ENCODE results near the gene ZBTB24. TPM values are rescaled to one million over a fixed set of nuclear protein-coding genes. Genes with fewer than 3 reads are reported as not detected.

The ZBTB24 gene
- total and polyA plus RNA-seq, 7 experiments from 2014 or later, result 6.9 to 26.6 (median 12.4) TPM

DNA sequence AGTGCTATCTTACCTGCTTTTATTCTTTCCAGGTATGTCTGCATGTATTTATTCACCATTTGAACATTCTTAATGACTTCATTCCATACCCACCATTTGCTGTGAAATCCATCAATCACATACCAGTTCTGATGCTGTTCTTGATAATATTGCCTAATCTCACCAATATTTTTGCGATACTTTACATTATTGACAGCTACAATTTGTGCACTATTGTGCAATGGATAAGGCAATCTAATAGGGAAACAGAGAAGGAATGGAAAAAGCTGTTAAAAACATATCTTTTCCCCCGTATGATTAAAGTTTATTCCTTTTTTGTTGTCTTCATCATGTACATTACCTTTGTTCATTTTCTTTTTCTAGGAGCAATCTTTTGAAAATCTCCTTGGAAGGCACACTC lies 23.3 kb upstream of the ZBTB24 start:
- CTCF ChIA-PET, result no interaction called here

DNA sequence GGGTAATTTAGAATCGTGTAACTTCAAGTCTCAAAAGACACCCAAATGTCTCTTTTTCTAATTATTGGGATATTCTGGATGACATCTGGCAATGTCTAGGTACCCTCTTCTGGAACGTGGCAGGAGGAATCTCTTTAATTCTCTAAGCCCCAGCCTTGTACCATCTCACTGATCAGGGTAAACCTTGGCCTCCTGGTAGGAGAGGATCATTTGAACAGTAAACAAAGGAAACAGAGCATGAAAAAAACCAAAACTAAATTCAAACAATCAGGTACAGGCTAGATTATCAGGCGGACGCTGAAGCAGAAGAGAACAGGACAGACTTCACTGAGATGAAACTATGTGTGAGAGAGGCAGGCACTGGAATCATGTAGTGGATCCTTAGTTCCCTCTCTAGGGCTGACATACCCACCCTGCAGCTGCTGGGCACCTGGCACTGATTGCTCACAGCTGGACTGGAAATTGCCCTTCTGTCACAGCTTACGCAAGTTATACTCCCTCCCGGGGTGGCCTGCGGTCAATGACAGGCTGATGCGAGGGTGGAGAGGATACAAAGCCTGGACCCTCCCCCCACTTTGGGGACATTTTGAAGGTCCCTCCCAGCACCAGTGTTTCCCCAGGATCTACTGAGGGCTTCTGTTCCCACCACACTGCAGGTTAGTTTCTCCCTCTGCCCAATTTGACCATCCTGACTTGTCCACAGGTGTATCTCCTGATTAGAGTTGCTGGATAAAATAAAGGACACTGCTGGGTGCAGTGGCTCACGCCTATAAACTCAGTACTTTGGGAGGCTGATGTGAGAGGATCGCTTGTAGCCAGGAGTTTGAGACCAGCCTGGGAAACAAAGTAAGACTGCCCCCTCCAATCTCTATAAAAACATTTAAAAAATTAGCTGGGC lies 20.6 kb upstream of the ZBTB24 start:
- Histone ChIP-seq H3K4me3 (ENCODE audit: low read length) (no peak overlapping the region), H3K27me3 (ENCODE audit: control insufficient read depth in 2 of 2, insufficient read depth in 2 of 2, low read length in 2 of 2) (no peaks in the 10 kb centered on the region), H3K9me3 (ENCODE audit: control insufficient read depth in 2 of 3, low read length in 3 of 3) (no peaks in the 10 kb centered on the region), H3K27ac (ENCODE audit: low read depth, low read length) (no peak overlapping the region), H3K4me1 (ENCODE audit: control insufficient read depth in 2 of 2, insufficient read depth in 2 of 2, low read length in 2 of 2) (no peaks in the 10 kb centered on the region), H3K36me3 (ENCODE audit: control insufficient read depth in 2 of 3, insufficient read depth in 3 of 3, low read length in 3 of 3) (no peaks in the 10 kb centered on the region)
- peaks cover 0 to 2% (median 0%) of the 10 kb centered on the region in 11 donors for H3K9me3 Mint-ChIP-seq
- ChIA-PET POLR2A (interaction anchor here (0.7 kb wide), 1 partner anchor 63 kb away, joined by 3 read pairs; the partner anchor contains the start of genes PPIL6 and SMPD2), CTCF (no interaction called here)
- no peak for DNase-seq
- peaks cover 0 to 9% (median 3%) of the 10 kb centered on the region in 5 donors for H3K36me3 Mint-ChIP-seq
- H3K27ac Mint-ChIP-seq, result no peak overlapping the region
- H3K4me1 Mint-ChIP-seq, result peaks cover 0 to 8% (median 5%) of the 10 kb centered on the region in 7 donors
- ATAC-seq, result no peak
- no peak overlapping the region for H3K4me3 Mint-ChIP-seq
- intact Hi-C loops (cut with micrococcal nuclease), result no loop called here
- H3K27me3 Mint-ChIP-seq, result peaks cover 0 to 24% (median 0%) of the 10 kb centered on the region in 5 donors

More for the DNA sequence above, 23.3 kb upstream of the ZBTB24 start:
- H3K4me1 ChIP-seq (ENCODE audit: control insufficient read depth in 2 of 2, insufficient read depth in 2 of 2, low read length in 2 of 2), result peaks cover 0 to 2% of the 10 kb centered on the region in 2 donors
- no peaks in the 10 kb centered on the region for H3K9me3 ChIP-seq (ENCODE audit: control insufficient read depth in 2 of 3, low read length in 3 of 3)
- no peaks in the 10 kb centered on the region for H3K27me3 ChIP-seq (ENCODE audit: control insufficient read depth in 2 of 2, insufficient read depth in 2 of 2, low read length in 2 of 2)
- POLR2A ChIA-PET, result no interaction called here
- peaks cover 0 to 7% (median 4%) of the 10 kb centered on the region in 5 donors for H3K36me3 Mint-ChIP-seq
- H3K4me3 Mint-ChIP-seq, result no peak overlapping the region
- H3K27ac Mint-ChIP-seq, result no peak overlapping the region
- H3K9me3 Mint-ChIP-seq, result no peaks in the 10 kb centered on the region
- ATAC-seq (no peak), DNase-seq (no peak)
- H3K27ac ChIP-seq (ENCODE audit: low read depth, low read length), result no peak overlapping the region
- intact Hi-C loops (cut with micrococcal nuclease), result no loop called here
- peaks cover 0 to 16% (median 0%) of the 10 kb centered on the region in 5 donors for H3K27me3 Mint-ChIP-seq
- H3K4me3 ChIP-seq (ENCODE audit: low read length), result no peak overlapping the region
- H3K4me1 Mint-ChIP-seq, result peaks cover 0 to 8% (median 5%) of the 10 kb centered on the region in 7 donors
- H3K36me3 ChIP-seq (ENCODE audit: control insufficient read depth in 2 of 3, insufficient read depth in 3 of 3, low read length in 3 of 3), result no peaks in the 10 kb centered on the region

DNA sequence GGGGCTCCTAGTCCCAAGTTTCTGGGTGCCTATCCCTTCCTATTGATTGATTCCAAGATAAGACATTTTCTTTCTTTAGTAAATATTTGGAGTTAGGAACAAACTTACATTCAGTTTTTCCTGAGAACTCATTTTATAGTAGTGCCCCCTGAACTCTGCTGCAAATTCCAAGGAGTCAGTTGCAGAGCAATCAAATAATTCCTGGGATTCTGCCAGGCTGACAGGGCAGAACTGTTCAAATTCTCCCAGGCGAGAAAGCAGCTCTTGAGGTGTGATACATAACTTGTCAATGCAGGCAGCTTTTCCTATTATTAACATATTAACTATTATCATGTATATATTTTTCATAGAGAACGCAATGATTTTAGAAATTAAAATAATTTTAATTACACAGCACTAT lies 15.9 kb upstream of the ZBTB24 start:
- no peak overlapping the region for H3K27ac ChIP-seq (ENCODE audit: low read depth, low read length)
- H3K4me3 Mint-ChIP-seq, result no peak overlapping the region
- ChIA-PET CTCF (interaction anchor here (0.5 kb wide), 1 partner anchor 64 kb away, joined by 4 read pairs; no protein-coding TSS in a partner anchor), POLR2A (interaction anchor here (1.0 kb wide), 1 partner anchor 11 kb away, joined by 3 read pairs; no protein-coding TSS in a partner anchor)
- H3K27me3 Mint-ChIP-seq, result peaks cover 0 to 18% (median 0%) of the 10 kb centered on the region in 5 donors
- H3K36me3 Mint-ChIP-seq, result peaks cover 0 to 9% (median 2%) of the 10 kb centered on the region in 5 donors
- no peak for DNase-seq
- peaks cover 0 to 2% (median 0%) of the 10 kb centered on the region in 11 donors for H3K9me3 Mint-ChIP-seq
- no peaks in the 10 kb centered on the region for H3K27me3 ChIP-seq (ENCODE audit: control insufficient read depth in 2 of 2, insufficient read depth in 2 of 2, low read length in 2 of 2)
- H3K27ac Mint-ChIP-seq, result no peak overlapping the region
- intact Hi-C loops (cut with micrococcal nuclease), result no loop called here
- no peaks in the 10 kb centered on the region for H3K9me3 ChIP-seq (ENCODE audit: control insufficient read depth in 2 of 3, low read length in 3 of 3)
- ATAC-seq, result no peak
- H3K4me1 ChIP-seq (ENCODE audit: control insufficient read depth in 2 of 2, insufficient read depth in 2 of 2, low read length in 2 of 2), result no peaks in the 10 kb centered on the region
- peaks cover 0 to 17% (median 13%) of the 10 kb centered on the region in 7 donors for H3K4me1 Mint-ChIP-seq
- H3K4me3 ChIP-seq (ENCODE audit: low read length), result no peak overlapping the region
- no peaks in the 10 kb centered on the region for H3K36me3 ChIP-seq (ENCODE audit: control insufficient read depth in 2 of 3, insufficient read depth in 3 of 3, low read length in 3 of 3)

GRCh38 chr6:109498052-109498451 lies 15.0 kb upstream of the ZBTB24 start:
- CTCF ChIA-PET, result no interaction called here
- H3K9me3 Mint-ChIP-seq, result peaks cover 0 to 2% (median 0%) of the 10 kb centered on the region in 11 donors

DNA sequence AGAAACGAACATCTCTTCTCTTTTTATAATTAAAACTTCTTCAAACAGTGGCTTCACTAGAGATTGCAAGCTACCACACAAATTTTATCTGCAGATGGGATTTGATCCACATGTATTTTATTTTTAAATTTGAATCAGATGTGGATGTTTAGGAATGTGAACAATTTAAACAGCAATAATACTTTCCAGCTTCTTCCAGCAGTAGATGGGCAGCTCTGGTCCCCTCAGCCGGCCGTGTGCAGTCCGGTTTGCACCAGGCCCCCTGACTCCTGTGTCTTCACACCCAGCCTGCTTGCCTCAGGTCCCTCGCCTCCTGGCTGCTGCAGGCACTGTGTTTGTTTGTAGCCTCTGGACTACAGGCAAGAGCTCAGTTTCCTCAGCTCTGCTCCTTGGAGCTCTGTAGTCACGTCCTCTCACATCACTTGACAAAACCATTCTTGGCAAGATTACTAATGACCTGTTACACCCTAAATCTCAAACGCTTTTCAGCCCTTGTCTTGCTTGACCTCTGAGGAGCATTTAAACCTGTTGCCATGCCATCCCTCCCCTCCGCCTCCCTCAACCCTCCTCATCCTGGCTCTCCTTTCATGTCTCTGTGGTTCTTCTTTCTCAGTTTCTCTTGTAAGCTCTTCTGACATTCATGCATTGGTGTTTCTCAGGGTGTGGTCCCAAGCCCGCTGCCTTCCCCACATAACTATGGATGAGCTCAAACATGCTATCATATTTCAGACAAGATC lies 13.2 kb upstream of the ZBTB24 start:
- peak overlapping the region in 3 of 9 donors; percentile 4 to 44 (median 5) for H3K27ac Mint-ChIP-seq
- H3K4me3 Mint-ChIP-seq, result peak overlapping the region in 1 of 10 donors; percentile 35
- peaks cover 0 to 1% (median 0%) of the 10 kb centered on the region in 5 donors for H3K36me3 Mint-ChIP-seq
- CTCF ChIA-PET, result no interaction called here
- POLR2A ChIA-PET, result no interaction called here
- intact Hi-C loops (cut with micrococcal nuclease), result no loop called here
- DNase-seq, result no peak
- Histone ChIP-seq H3K27ac (ENCODE audit: low read depth, low read length) (no peak overlapping the region), H3K27me3 (ENCODE audit: control insufficient read depth in 2 of 2, insufficient read depth in 2 of 2, low read length in 2 of 2) (no peaks in the 10 kb centered on the region), H3K4me1 (ENCODE audit: control insufficient read depth in 2 of 2, insufficient read depth in 2 of 2, low read length in 2 of 2) (peaks cover 8 to 9% of the 10 kb centered on the region in 2 donors), H3K9me3 (ENCODE audit: control insufficient read depth in 2 of 3, low read length in 3 of 3) (no peaks in the 10 kb centered on the region), H3K4me3 (ENCODE audit: low read length) (no peak overlapping the region), H3K36me3 (ENCODE audit: control insufficient read depth in 2 of 3, insufficient read depth in 3 of 3, low read length in 3 of 3) (no peaks in the 10 kb centered on the region)
- peaks cover 6 to 29% (median 22%) of the 10 kb centered on the region in 7 donors for H3K4me1 Mint-ChIP-seq
- ATAC-seq, result no peak
- peaks cover 0 to 9% (median 0%) of the 10 kb centered on the region in 5 donors for H3K27me3 Mint-ChIP-seq
- H3K9me3 Mint-ChIP-seq, result peaks cover 0 to 2% (median 0%) of the 10 kb centered on the region in 11 donors

More at GRCh38 chr6:109498052-109498451, 15.0 kb upstream of the ZBTB24 start:
- Histone ChIP-seq H3K4me3 (ENCODE audit: low read length) (no peak overlapping the region), H3K4me1 (ENCODE audit: control insufficient read depth in 2 of 2, insufficient read depth in 2 of 2, low read length in 2 of 2) (no peaks in the 10 kb centered on the region), H3K9me3 (ENCODE audit: control insufficient read depth in 2 of 3, low read length in 3 of 3) (no peaks in the 10 kb centered on the region), H3K27ac (ENCODE audit: low read depth, low read length) (no peak overlapping the region), H3K36me3 (ENCODE audit: control insufficient read depth in 2 of 3, insufficient read depth in 3 of 3, low read length in 3 of 3) (no peaks in the 10 kb centered on the region), H3K27me3 (ENCODE audit: control insufficient read depth in 2 of 2, insufficient read depth in 2 of 2, low read length in 2 of 2) (no peaks in the 10 kb centered on the region)
- intact Hi-C loops (cut with micrococcal nuclease), result no loop called here
- POLR2A ChIA-PET, result interaction anchor here (0.5 to 0.7 kb wide), 3 partner anchors 15 to 1237 kb away, joined by 3 to 4 read pairs (median 4); no protein-coding TSS in a partner anchor
- peaks cover 0 to 9% (median 2%) of the 10 kb centered on the region in 5 donors for H3K36me3 Mint-ChIP-seq
- H3K27me3 Mint-ChIP-seq, result peaks cover 0 to 18% (median 0%) of the 10 kb centered on the region in 5 donors
- no peak overlapping the region for H3K4me3 Mint-ChIP-seq
- peaks cover 0 to 20% (median 13%) of the 10 kb centered on the region in 7 donors for H3K4me1 Mint-ChIP-seq
- peak overlapping the region in 1 of 9 donors; percentile 9 for H3K27ac Mint-ChIP-seq
- ATAC-seq, result no peak
- no peak for DNase-seq

GRCh38 chr6:109493865-109494264 lies 10.8 kb upstream of the ZBTB24 start:
- Mint-ChIP-seq H3K9me3 (no peaks in the 10 kb centered on the region), H3K27me3 (peaks cover 0 to 2% (median 0%) of the 10 kb centered on the region in 5 donors), H3K4me3 (no peak overlapping the region), H3K27ac (no peak overlapping the region), H3K4me1 (peaks cover 12 to 42% (median 32%) of the 10 kb centered on the region in 7 donors), H3K36me3 (no peaks in the 10 kb centered on the region)
- Histone ChIP-seq H3K4me1 (ENCODE audit: control insufficient read depth in 2 of 2, insufficient read depth in 2 of 2, low read length in 2 of 2) (peaks cover 15 to 17% of the 10 kb centered on the region in 2 donors), H3K36me3 (ENCODE audit: control insufficient read depth in 2 of 3, insufficient read depth in 3 of 3, low read length in 3 of 3) (no peaks in the 10 kb centered on the region), H3K27me3 (ENCODE audit: control insufficient read depth in 2 of 2, insufficient read depth in 2 of 2, low read length in 2 of 2) (no peaks in the 10 kb centered on the region), H3K9me3 (ENCODE audit: control insufficient read depth in 2 of 3, low read length in 3 of 3) (no peaks in the 10 kb centered on the region), H3K27ac (ENCODE audit: low read depth, low read length) (no peak overlapping the region), H3K4me3 (ENCODE audit: low read length) (no peak overlapping the region)
- no peak for DNase-seq
- ATAC-seq, result peak; percentile 38
- ChIA-PET CTCF (no interaction called here), POLR2A (no interaction called here)
- intact Hi-C loops (cut with micrococcal nuclease), result no loop called here

Measured in naive thymus-derived CD4-positive, alpha-beta T cell (primary cell).